Measurements from ENCODE around the gene RHD. TPM values are rescaled to one million over a fixed set of nuclear protein-coding genes. Genes with fewer than 3 reads are reported as not detected.
"Not testable (repeated sequence)": the region's sequence is repeated elsewhere in the genome, so short reads cannot be mapped to it uniquely, and the experiment has no call there.

The RHD gene
- under 1 TPM in 1 of 4 donors, not detected in 3; 0.36 TPM for total RNA-seq
- not detected for polyA plus RNA-seq

DNA sequence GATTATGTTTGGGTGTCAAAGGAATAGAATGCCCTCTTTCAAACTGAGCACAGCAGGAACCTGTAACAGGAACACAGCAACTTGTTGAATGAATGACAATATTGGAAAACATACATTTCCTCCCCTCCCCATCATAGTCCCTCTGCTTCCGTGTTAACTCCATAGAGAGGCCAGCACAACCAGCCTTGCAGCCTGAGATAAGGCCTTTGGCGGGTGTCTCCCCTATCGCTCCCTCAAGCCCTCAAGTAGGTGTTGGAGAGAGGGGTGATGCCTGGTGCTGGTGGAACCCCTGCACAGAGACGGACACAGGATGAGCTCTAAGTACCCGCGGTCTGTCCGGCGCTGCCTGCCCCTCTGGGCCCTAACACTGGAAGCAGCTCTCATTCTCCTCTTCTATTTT lies at the start of gene RHD:
Gene RHD (plus strand): TSS at position 272 of the 400 bp plus-strand sequence. CDS start 39 bp downstream, at position 311.
- H3K27me3 ChIP-seq; intact Hi-C loops (cut with DNase I); H3K9me3 ChIP-seq; H3K4me3 ChIP-seq; H3K4me1 ChIP-seq; H3K36me3 ChIP-seq; DNase-seq; H3K27ac ChIP-seq: not testable (repeated sequence)
- 89 to 93% methylated on average over 8 of the region's 8 CpGs for WGBS, 2 donors

DNA sequence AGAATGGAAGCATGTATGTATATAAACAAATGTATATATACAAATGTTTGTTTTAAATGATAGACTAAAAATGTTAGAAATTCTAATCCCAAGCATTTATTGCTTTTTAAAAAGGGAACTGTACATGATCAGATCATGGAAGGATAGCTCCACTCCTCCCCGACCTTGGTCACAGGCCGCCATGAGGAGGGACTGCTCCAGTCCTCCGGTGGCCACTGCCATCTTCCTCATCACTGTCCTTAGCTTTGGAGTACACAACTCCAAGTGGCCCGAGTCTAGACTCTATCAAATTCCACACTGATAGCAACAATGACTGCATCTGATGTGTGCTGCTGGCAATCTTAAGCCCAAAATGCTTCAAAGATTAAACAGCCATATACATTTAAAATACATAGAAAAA lies 49.7 kb upstream of the RHD start:
- no peak overlapping the region for H3K27ac ChIP-seq
- TF ChIP-seq, protein P1, sequence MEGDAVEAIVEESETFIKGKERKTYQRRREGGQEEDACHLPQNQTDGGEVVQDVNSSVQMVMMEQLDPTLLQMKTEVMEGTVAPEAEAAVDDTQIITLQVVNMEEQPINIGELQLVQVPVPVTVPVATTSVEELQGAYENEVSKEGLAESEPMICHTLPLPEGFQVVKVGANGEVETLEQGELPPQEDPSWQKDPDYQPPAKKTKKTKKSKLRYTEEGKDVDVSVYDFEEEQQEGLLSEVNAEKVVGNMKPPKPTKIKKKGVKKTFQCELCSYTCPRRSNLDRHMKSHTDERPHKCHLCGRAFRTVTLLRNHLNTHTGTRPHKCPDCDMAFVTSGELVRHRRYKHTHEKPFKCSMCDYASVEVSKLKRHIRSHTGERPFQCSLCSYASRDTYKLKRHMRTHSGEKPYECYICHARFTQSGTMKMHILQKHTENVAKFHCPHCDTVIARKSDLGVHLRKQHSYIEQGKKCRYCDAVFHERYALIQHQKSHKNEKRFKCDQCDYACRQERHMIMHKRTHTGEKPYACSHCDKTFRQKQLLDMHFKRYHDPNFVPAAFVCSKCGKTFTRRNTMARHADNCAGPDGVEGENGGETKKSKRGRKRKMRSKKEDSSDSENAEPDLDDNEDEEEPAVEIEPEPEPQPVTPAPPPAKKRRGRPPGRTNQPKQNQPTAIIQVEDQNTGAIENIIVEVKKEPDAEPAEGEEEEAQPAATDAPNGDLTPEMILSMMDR (IDR thresholded peaks at IDR 0.05): no peak
- TF ChIP-seq POLR2A (IDR thresholded peaks at IDR 0.05) (no peak), EP300 (IDR thresholded peaks at IDR 0.05) (no peak), POLR2AphosphoS5 (IDR thresholded peaks at IDR 0.05) (no peak)
- 93 to 95% methylated on average over 4 of the region's 4 CpGs for WGBS, 2 donors
- H3K9me3 ChIP-seq: no peaks in the 10 kb centered on the region
- intact Hi-C loops (cut with DNase I): no loop called here
- DNase-seq: no peak
- H3K27me3 ChIP-seq: no peaks in the 10 kb centered on the region
- H3K36me3 ChIP-seq: peaks cover 23 to 84% (median 58%) of the 10 kb centered on the region in 4 donors
- no peaks in the 10 kb centered on the region for H3K4me1 ChIP-seq
- H3K4me3 ChIP-seq: no peak overlapping the region

DNA sequence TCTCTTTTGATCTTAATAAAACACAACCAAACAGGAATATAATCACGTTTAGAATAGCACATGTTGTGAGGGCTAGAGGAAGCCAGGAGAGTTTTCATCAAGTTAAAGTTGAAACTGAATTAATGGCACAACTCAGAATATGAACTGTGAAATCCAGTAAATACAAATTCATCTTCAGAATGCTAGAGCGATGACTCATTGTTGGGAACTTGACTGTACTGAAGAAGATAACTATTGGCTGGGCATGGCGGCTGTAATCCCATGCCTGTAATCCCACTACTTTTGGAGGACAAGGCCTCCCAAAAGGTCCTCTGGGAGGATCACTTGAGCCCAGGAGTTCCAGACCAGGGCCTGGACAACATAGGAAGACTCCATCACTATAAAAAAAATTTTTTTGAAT lies 48.8 kb upstream of the RHD start:
- 84 to 86% methylated on average over 3 of the region's 3 CpGs for WGBS, 2 donors
- intact Hi-C loops (cut with DNase I): no loop called here
- Histone ChIP-seq H3K4me1 (no peaks in the 10 kb centered on the region), H3K9me3 (no peaks in the 10 kb centered on the region), H3K36me3 (peaks cover 25 to 92% (median 67%) of the 10 kb centered on the region in 4 donors), H3K27me3 (no peaks in the 10 kb centered on the region), H3K4me3 (no peak overlapping the region), H3K27ac (no peak overlapping the region)
- TF ChIP-seq, protein P1 (IDR thresholded peaks at IDR 0.05): no peak
- TF ChIP-seq POLR2AphosphoS5 (IDR thresholded peaks at IDR 0.05) (no peak), POLR2A (IDR thresholded peaks at IDR 0.05) (no peak), EP300 (IDR thresholded peaks at IDR 0.05) (no peak)
- DNase-seq: no peak

DNA sequence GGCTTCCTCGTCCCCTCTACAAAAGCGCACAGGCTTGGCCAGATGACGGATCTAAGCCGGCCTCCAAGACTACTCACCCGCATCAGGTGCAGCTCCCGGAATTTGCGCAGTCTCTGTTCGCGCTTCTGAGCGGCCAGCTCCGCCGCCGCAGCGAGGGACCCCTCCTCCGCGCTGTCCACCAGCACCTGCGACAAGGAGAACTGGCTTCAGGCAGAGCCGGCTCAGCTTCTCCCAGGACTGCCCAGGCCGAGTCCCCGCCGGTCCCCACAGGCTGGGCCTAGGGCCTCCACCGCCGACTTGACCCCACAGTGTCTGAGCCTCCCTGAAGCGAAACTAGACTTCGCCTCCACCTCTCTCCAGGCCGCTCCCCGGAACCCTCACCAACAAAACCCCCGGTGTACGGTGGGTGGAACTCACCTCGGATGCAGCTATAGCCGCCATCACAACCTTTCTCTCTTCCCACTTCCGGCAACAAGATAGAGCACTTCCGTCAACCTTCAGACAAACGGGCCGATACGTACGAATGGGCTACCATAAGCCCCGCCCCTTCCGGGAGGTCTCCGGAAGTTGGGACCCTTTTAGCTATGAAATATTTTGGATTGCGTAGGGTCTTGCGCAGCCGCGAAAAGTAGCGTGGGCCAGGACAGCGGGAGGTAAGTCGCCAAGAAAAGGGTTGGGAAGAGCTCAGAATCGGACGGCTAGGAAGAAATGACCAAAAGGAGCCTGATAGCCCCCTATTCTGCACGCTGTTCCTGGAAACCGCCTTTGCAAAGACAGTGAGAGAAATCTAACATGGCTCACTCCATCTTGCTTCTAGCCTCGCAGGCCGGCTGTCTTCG lies 40.1 kb upstream of the RHD start, which contains the start of gene SYF2:
Gene SYF2 (minus strand): TSS at position 476 of the 839 bp plus-strand sequence. CDS start 35 bp downstream, at position 441.
- Histone ChIP-seq H3K27ac (peak within 1 kb of the TSS; percentile 91 to 93 (median 92)), H3K36me3 (peaks cover 3 to 34% (median 21%) of the 10 kb centered on the region in 4 donors), H3K27me3 (no peaks in the 10 kb centered on the region), H3K4me3 (peak within 1 kb of the TSS; percentile 81 to 97 (median 86)), H3K9me3 (no peaks in the 10 kb centered on the region), H3K4me1 (peaks cover 0 to 39% (median 24%) of the 10 kb centered on the region in 4 donors)
- peak; percentile 97 for DNase-seq
- intact Hi-C loops (cut with DNase I): loop anchor here (10.0 kb wide), 1 partner anchor 587 kb away; the partner anchor contains the start of gene SRRM1
- TF ChIP-seq POLR2AphosphoS5 (IDR thresholded peaks at IDR 0.05): peak; percentile 72 to 92 (median 86)
- no peak for TF ChIP-seq EP300 (IDR thresholded peaks at IDR 0.05)
- TF ChIP-seq POLR2A (IDR thresholded peaks at IDR 0.05): peak; percentile 63 to 88
- 0 to 1% methylated on average over 54 of the region's 54 CpGs for WGBS, 2 donors

DNA sequence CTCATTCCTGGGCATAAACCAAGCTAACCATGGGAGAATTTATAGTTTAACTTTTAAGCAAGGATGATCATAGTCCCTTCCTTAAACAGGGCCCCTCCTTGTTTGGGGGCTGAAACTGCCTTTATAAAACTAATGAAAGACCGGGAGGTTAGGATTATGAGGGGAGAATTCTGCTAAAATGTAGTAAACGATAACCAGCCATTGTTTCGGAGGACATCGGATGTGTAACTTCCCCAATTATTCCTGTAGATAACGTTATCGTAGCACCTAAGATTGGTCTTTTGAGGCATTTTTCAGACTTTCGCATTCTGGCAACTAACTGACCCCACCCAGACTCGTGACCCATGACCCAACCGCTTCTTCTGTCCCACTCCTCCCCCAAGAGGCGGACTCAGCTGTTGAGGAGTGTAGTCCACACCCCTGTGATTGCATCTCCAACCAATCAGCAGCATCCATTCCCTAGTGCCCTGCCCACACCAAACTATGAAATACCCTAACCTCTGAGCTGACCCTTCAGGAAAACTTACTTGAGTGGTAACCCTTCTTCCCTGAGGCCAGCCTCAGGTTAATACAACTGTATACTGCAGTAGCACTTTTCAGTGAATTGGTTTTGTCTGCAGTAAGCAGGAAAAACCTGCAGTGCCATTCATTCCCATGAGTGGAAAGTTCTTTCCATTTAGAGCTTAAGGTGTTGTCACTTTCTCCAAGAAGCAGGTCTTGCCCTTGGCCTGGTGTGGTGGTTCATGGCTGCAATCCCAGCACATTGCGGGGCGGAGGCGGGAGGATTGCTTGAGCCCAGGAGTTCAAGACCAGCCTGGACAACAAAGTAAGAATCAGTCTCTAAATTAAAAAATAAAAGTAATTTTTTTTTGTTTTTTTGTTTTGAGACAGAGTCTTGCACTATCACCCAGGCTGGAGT lies 39.2 kb upstream of the RHD start:
- Histone ChIP-seq H3K27ac (peak overlapping the region; percentile 91 to 93 (median 92)), H3K9me3 (no peaks in the 10 kb centered on the region), H3K27me3 (no peaks in the 10 kb centered on the region), H3K4me1 (peaks cover 0 to 46% (median 24%) of the 10 kb centered on the region in 4 donors), H3K36me3 (peaks cover 3 to 26% (median 13%) of the 10 kb centered on the region in 4 donors), H3K4me3 (peak overlapping the region; percentile 81 to 97 (median 86))
- DNase-seq: peak; percentile 92
- WGBS, 2 donors: 20 to 23% methylated on average over 13 of the region's 13 CpGs
- TF ChIP-seq, protein P1 (IDR thresholded peaks at IDR 0.05): no peak
- TF ChIP-seq POLR2AphosphoS5 (IDR thresholded peaks at IDR 0.05): peak in 2 of 4 donors; percentile 44 to 47
- intact Hi-C loops (cut with DNase I): loop anchor here (10.0 kb wide), 1 partner anchor 588 kb away; the partner anchor contains the start of gene SRRM1

DNA sequence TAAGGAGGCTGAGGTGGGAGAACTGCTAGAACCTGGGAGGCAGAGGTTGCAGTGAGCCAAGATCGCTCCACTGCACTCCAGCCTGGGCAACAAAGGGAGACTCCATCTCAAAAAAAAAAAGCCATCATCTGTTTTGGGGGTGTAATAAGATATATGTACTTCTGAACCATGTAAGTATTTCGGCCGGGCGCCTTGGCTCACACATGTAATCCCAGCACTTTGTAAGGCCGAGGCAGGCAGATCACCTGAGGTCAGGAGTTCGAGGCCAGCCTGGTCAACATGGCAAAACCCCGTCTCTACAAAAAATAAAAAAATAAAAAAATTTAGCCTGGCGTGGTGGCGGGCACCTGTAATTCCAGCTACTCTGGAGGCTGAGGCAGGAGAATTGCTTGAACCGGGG lies 36.9 kb upstream of the RHD start:
- WGBS, 2 donors: 97 to 98% methylated on average over 10 of the region's 10 CpGs
- H3K27ac ChIP-seq, H3K27me3 ChIP-seq, H3K9me3 ChIP-seq, DNase-seq, H3K36me3 ChIP-seq, H3K4me3 ChIP-seq: not testable (repeated sequence)
- intact Hi-C loops (cut with DNase I): loop anchor here (5.0 to 10.0 kb wide), 2 partner anchors 197 to 591 kb away; partner anchors contain the start of genes MACO1 and SRRM1
- H3K4me1 ChIP-seq: peaks cover 0 to 52% (median 36%) of the 10 kb centered on the region in 4 donors

DNA sequence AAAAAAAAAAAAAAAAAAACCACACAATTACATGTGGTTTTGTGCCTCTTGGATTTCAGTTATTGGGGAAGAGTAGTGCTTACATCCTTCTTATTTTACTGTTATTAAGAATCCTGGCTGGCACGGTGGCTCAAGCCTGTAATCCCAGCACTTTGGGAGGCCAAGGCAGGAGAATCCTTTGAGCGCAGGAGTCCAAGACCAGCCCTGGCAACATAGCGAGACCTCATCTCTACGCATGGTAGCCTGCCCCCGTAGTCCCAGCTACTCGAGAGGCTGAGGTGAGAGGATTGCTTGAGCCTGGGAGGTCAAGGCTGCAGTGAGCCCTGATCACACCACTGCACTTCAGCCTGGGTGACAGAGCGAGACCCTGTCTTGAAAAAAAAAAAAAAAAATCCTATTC lies 36.0 kb upstream of the RHD start:
- not testable (repeated sequence) for H3K36me3 ChIP-seq, H3K27me3 ChIP-seq, H3K9me3 ChIP-seq, DNase-seq, H3K4me3 ChIP-seq, H3K27ac ChIP-seq
- H3K4me1 ChIP-seq: peaks cover 0 to 54% (median 39%) of the 10 kb centered on the region in 4 donors
- intact Hi-C loops (cut with DNase I): loop anchor here (5.0 to 10.0 kb wide), 2 partner anchors 196 to 591 kb away; partner anchors contain the start of genes MACO1 and SRRM1
- WGBS, 2 donors: 93 to 98% methylated on average over 7 of the region's 7 CpGs

Measured in sigmoid colon (tissue), 7 donors.